Activated naive CD4-positive, alpha-beta T cell treated with anti-CD3 and anti-CD28 coated beads, Interleukin-2, amount 10 ng/mL, durations not matched to agents 7 days and 5 days (primary cell): ENCODE results near the gene AGT.
"Not testable (repeated sequence)": the region's sequence is repeated elsewhere in the genome, so short reads cannot be mapped to it uniquely, and the experiment has no call there.

Experiments used
- CTCF ChIA-PET: fragments of 350-600 bp; sonication (Branson Sonifier 250); formaldehyde crosslinking; loops from one replicate; lab custom pipeline; 2021; ENCODE audit warnings: antibody characterized with exemption; lab: Charles Lee
- DNase-seq: peaks from one replicate; pipeline ENCODE4 v3.0.0-alpha.2; 2020
- H3K27ac Mint-ChIP-seq: one replicate; pipeline ENCODE4 v1.8.0; 2021; ENCODE audit warnings: mild to moderate bottlenecking, moderate library complexity, mixed read lengths
- H3K27me3 Mint-ChIP-seq: one replicate; pipeline ENCODE4 v1.8.0; 2021; ENCODE audit warnings: mild to moderate bottlenecking, mixed read lengths
- H3K36me3 Mint-ChIP-seq: one replicate; pipeline ENCODE4 v1.8.0; 2021; ENCODE audit warnings: mixed read lengths
- H3K4me1 Mint-ChIP-seq: one replicate; pipeline ENCODE4 v1.8.0; 2021; ENCODE audit warnings: mixed read lengths
- H3K4me3 Mint-ChIP-seq: one replicate; pipeline ENCODE4 v1.8.0; 2021; ENCODE audit warnings: mild to moderate bottlenecking, moderate library complexity, mixed read lengths
- H3K9me3 Mint-ChIP-seq: one replicate; pipeline ENCODE4 v1.8.0; 2021; ENCODE audit warnings: mixed read lengths

AGT gene

GRCh38 chr1:230721849-230722522 lies 8.1 kb upstream of the AGT start:
- H3K36me3 Mint-ChIP-seq, H3K9me3 Mint-ChIP-seq, H3K4me1 Mint-ChIP-seq, CTCF ChIA-PET, DNase-seq, H3K4me3 Mint-ChIP-seq, H3K27ac Mint-ChIP-seq: not testable (repeated sequence)
- peaks cover 13% of the 10 kb centered on the region for H3K27me3 Mint-ChIP-seq

- no peaks in the 10 kb centered on the region for H3K4me1 Mint-ChIP-seq
- peaks cover 4% of the 10 kb centered on the region for H3K9me3 Mint-ChIP-seq
- H3K27ac Mint-ChIP-seq = no peak overlapping the region
- no peak overlapping the region for H3K4me3 Mint-ChIP-seq
- no peak for DNase-seq
- CTCF ChIA-PET = no interaction called here
- H3K27me3 Mint-ChIP-seq = peaks cover 16% of the 10 kb centered on the region
- no peaks in the 10 kb centered on the region for H3K36me3 Mint-ChIP-seq
Observed at GRCh38 chr1:230717251-230717650, 3.3 kb upstream of the AGT start.

GRCh38 chr1:230716453-230716852 lies 2.5 kb upstream of the AGT start:
- H3K36me3 Mint-ChIP-seq, H3K4me1 Mint-ChIP-seq, CTCF ChIA-PET, DNase-seq, H3K27ac Mint-ChIP-seq, H3K4me3 Mint-ChIP-seq, H3K9me3 Mint-ChIP-seq: not testable (repeated sequence)
- peaks cover 16% of the 10 kb centered on the region for H3K27me3 Mint-ChIP-seq

GRCh38 chr1:230715510-230715909 lies 1.6 kb upstream of the AGT start:
- H3K27ac Mint-ChIP-seq = no peak overlapping the region
- no peak for DNase-seq
- H3K36me3 Mint-ChIP-seq = no peaks in the 10 kb centered on the region
- H3K9me3 Mint-ChIP-seq = peaks cover 4% of the 10 kb centered on the region
- H3K4me3 Mint-ChIP-seq = no peak overlapping the region
- CTCF ChIA-PET = no interaction called here
- peaks cover 16% of the 10 kb centered on the region for H3K27me3 Mint-ChIP-seq
- no peaks in the 10 kb centered on the region for H3K4me1 Mint-ChIP-seq

GRCh38 chr1:230713547-230713914 lies 391 bp downstream of the AGT start:
- Mint-ChIP-seq H3K4me3 (no peak overlapping the region), H3K9me3 (peaks cover 4% of the 10 kb centered on the region), H3K27ac (no peak overlapping the region), H3K4me1 (no peaks in the 10 kb centered on the region), H3K27me3 (peaks cover 20% of the 10 kb centered on the region), H3K36me3 (no peaks in the 10 kb centered on the region)
- CTCF ChIA-PET = no interaction called here
- no peak for DNase-seq

GRCh38 chr1:230713138-230713537 lies 784 bp downstream of the AGT start:
- CTCF ChIA-PET = no interaction called here
- Mint-ChIP-seq H3K27me3 (peaks cover 23% of the 10 kb centered on the region), H3K9me3 (peaks cover 4% of the 10 kb centered on the region), H3K4me3 (no peak overlapping the region), H3K4me1 (no peaks in the 10 kb centered on the region), H3K36me3 (no peaks in the 10 kb centered on the region), H3K27ac (no peak overlapping the region)
- no peak for DNase-seq

GRCh38 chr1:230712470-230712942 lies 1.4 kb downstream of the AGT start:
- no peaks in the 10 kb centered on the region for H3K4me1 Mint-ChIP-seq
- H3K36me3 Mint-ChIP-seq = no peaks in the 10 kb centered on the region
- no peak for DNase-seq
- peaks cover 29% of the 10 kb centered on the region for H3K27me3 Mint-ChIP-seq
- H3K4me3 Mint-ChIP-seq = no peak overlapping the region
- CTCF ChIA-PET = no interaction called here
- H3K27ac Mint-ChIP-seq = no peak overlapping the region
- H3K9me3 Mint-ChIP-seq = peaks cover 4% of the 10 kb centered on the region

GRCh38 chr1:230711245-230711644 lies 2.7 kb downstream of the AGT start:
- H3K4me1 Mint-ChIP-seq = no peaks in the 10 kb centered on the region

GRCh38 chr1:230710543-230710904 lies 3.4 kb downstream of the AGT start:
- Mint-ChIP-seq H3K4me3 (no peak overlapping the region), H3K4me1 (no peaks in the 10 kb centered on the region), H3K9me3 (no peaks in the 10 kb centered on the region), H3K36me3 (no peaks in the 10 kb centered on the region), H3K27ac (no peak overlapping the region), H3K27me3 (peaks cover 32% of the 10 kb centered on the region)
- CTCF ChIA-PET = no interaction called here
- DNase-seq = no peak

More at GRCh38 chr1:230711245-230711644, 2.7 kb downstream of the AGT start:
- Mint-ChIP-seq H3K27ac (no peak overlapping the region), H3K9me3 (no peaks in the 10 kb centered on the region), H3K4me3 (no peak overlapping the region), H3K36me3 (no peaks in the 10 kb centered on the region), H3K27me3 (peaks cover 32% of the 10 kb centered on the region)
- CTCF ChIA-PET = no interaction called here
- DNase-seq = no peak

GRCh38 chr1:230709619-230710542 lies 4.0 kb downstream of the AGT start:
- Mint-ChIP-seq H3K36me3 (no peaks in the 10 kb centered on the region), H3K4me1 (no peaks in the 10 kb centered on the region), H3K27me3 (peaks cover 32% of the 10 kb centered on the region), H3K27ac (no peak overlapping the region), H3K9me3 (no peaks in the 10 kb centered on the region), H3K4me3 (no peak overlapping the region)
- CTCF ChIA-PET = no interaction called here
- no peak for DNase-seq

GRCh38 chr1:230708631-230709580 lies 5.0 kb downstream of the AGT start:
- Mint-ChIP-seq H3K9me3 (no peaks in the 10 kb centered on the region), H3K4me1 (no peaks in the 10 kb centered on the region), H3K27me3 (peaks cover 25% of the 10 kb centered on the region), H3K4me3 (no peak overlapping the region), H3K36me3 (no peaks in the 10 kb centered on the region), H3K27ac (no peak overlapping the region)
- CTCF ChIA-PET = no interaction called here
- DNase-seq = no peak

- no peaks in the 10 kb centered on the region for H3K36me3 Mint-ChIP-seq
- no peak overlapping the region for H3K4me3 Mint-ChIP-seq
- no peak for DNase-seq
- no peaks in the 10 kb centered on the region for H3K9me3 Mint-ChIP-seq
- no peak overlapping the region for H3K27ac Mint-ChIP-seq
- peaks cover 21% of the 10 kb centered on the region for H3K27me3 Mint-ChIP-seq
- CTCF ChIA-PET = no interaction called here
- no peaks in the 10 kb centered on the region for H3K4me1 Mint-ChIP-seq
Observed at GRCh38 chr1:230707732-230708630, 5.9 kb downstream of the AGT start.

- H3K36me3 Mint-ChIP-seq = no peaks in the 10 kb centered on the region
- H3K9me3 Mint-ChIP-seq = no peaks in the 10 kb centered on the region
- H3K4me1 Mint-ChIP-seq = no peaks in the 10 kb centered on the region
- CTCF ChIA-PET = no interaction called here
- DNase-seq = no peak
- no peak overlapping the region for H3K4me3 Mint-ChIP-seq
- H3K27ac Mint-ChIP-seq = no peak overlapping the region
- H3K27me3 Mint-ChIP-seq = peaks cover 21% of the 10 kb centered on the region
Observed at GRCh38 chr1:230706887-230707731, 6.8 kb downstream of the AGT start.
